ENCODE measurements around the gene SIGLEC6. TPM values are rescaled to one million over a fixed set of nuclear protein-coding genes. Genes with fewer than 3 reads are reported as not detected.
A peak's percentile ranks its signal among the peaks of the same experiment; 100 is the strongest.

Gene SIGLEC6
- total and polyA plus RNA-seq, 2 experiments from 2014 or later: not detected

- Histone ChIP-seq H2AFZ (no peak overlapping the region), H3K9me2 (replicated peaks; ENCODE audit: insufficient read depth) (no peaks in the 10 kb centered on the region), H3K4me2 (no peak overlapping the region), H3K79me2 (no peaks in the 10 kb centered on the region), H3K27ac (no peak overlapping the region), H3K4me1 (ENCODE audit: insufficient read depth) (no peaks in the 10 kb centered on the region), H3K27me3 (no peaks in the 10 kb centered on the region), H4K20me1 (ENCODE audit: insufficient read depth, poor library complexity, severe bottlenecking) (no peaks in the 10 kb centered on the region), H3K9me3 (ENCODE audit: low read depth) (no peaks in the 10 kb centered on the region), H3K36me3 (replicated peaks; ENCODE audit: insufficient read depth, low read depth) (no peaks in the 10 kb centered on the region), H3K4me3 (no peak overlapping the region)
- WGBS (ENCODE audit: low lambda C conversion rate, missing lambda C conversion rate): 61% methylated on average over 2 of the region's 2 CpGs
- no peak for TF ChIP-seq EZH2 (IDR thresholded peaks at IDR 0.05; ENCODE audit: borderline replicate concordance)
- TF ChIP-seq CTCF (IDR thresholded peaks at IDR 0.05; ENCODE audit: poor library complexity): no peak
- DNase-seq (ENCODE audit: low spot score): no peak
Measured at GRCh38 chr19:51520728-51521127, 10.7 kb downstream of the SIGLEC6 start.

- Histone ChIP-seq H3K9me2 (replicated peaks; ENCODE audit: insufficient read depth) (no peaks in the 10 kb centered on the region), H3K36me3 (replicated peaks; ENCODE audit: insufficient read depth, low read depth) (no peaks in the 10 kb centered on the region), H3K4me3 (no peak overlapping the region), H2AFZ (no peak overlapping the region), H3K27me3 (no peaks in the 10 kb centered on the region), H3K27ac (no peak overlapping the region), H3K79me2 (no peaks in the 10 kb centered on the region), H3K4me1 (ENCODE audit: insufficient read depth) (no peaks in the 10 kb centered on the region), H4K20me1 (ENCODE audit: insufficient read depth, poor library complexity, severe bottlenecking) (no peaks in the 10 kb centered on the region), H3K9me3 (ENCODE audit: low read depth) (no peaks in the 10 kb centered on the region), H3K4me2 (no peak overlapping the region)
- DNase-seq (ENCODE audit: low spot score): peak; percentile 65
- TF ChIP-seq CTCF (IDR thresholded peaks at IDR 0.05; ENCODE audit: poor library complexity) (peak; percentile 56), EZH2phosphoT487 (IDR thresholded peaks at IDR 0.05; ENCODE audit: low read depth, severe bottlenecking, unreplicated experiment) (no peak), EZH2 (IDR thresholded peaks at IDR 0.05; ENCODE audit: borderline replicate concordance) (no peak)
- WGBS (ENCODE audit: low lambda C conversion rate, missing lambda C conversion rate): 23% methylated on average over 3 of the region's 3 CpGs
Measured at GRCh38 chr19:51514866-51515481, 16.5 kb downstream of the SIGLEC6 start.

GRCh38 chr19:51513968-51514367, 17.5 kb downstream of the SIGLEC6 start:
- no peak overlapping the region for H2AFZ ChIP-seq
- no peaks in the 10 kb centered on the region for H3K36me3 ChIP-seq (replicated peaks; ENCODE audit: insufficient read depth, low read depth)

GRCh38 chr19:51511353-51511752, 20.1 kb downstream of the SIGLEC6 start:
- no peaks in the 10 kb centered on the region for H3K9me2 ChIP-seq (replicated peaks; ENCODE audit: insufficient read depth)
- no peak for TF ChIP-seq CTCF (IDR thresholded peaks at IDR 0.05; ENCODE audit: poor library complexity)
- no peak for TF ChIP-seq EZH2phosphoT487 (IDR thresholded peaks at IDR 0.05; ENCODE audit: low read depth, severe bottlenecking, unreplicated experiment)
- no peak for TF ChIP-seq EZH2 (IDR thresholded peaks at IDR 0.05; ENCODE audit: borderline replicate concordance)
- no peak overlapping the region for H3K27ac ChIP-seq
- H3K4me3 ChIP-seq: no peak overlapping the region
- no peak for DNase-seq (ENCODE audit: low spot score)
- WGBS (ENCODE audit: low lambda C conversion rate, missing lambda C conversion rate): 43% methylated on average over 6 of the region's 6 CpGs
- no peaks in the 10 kb centered on the region for H3K9me3 ChIP-seq (ENCODE audit: low read depth)
- H3K4me2 ChIP-seq: no peak overlapping the region
- no peak overlapping the region for H2AFZ ChIP-seq
- H3K36me3 ChIP-seq (replicated peaks; ENCODE audit: insufficient read depth, low read depth): no peaks in the 10 kb centered on the region
- no peaks in the 10 kb centered on the region for H3K4me1 ChIP-seq (ENCODE audit: insufficient read depth)
- no peaks in the 10 kb centered on the region for H3K27me3 ChIP-seq
- no peaks in the 10 kb centered on the region for H3K79me2 ChIP-seq
- no peaks in the 10 kb centered on the region for H4K20me1 ChIP-seq (ENCODE audit: insufficient read depth, poor library complexity, severe bottlenecking)

More at GRCh38 chr19:51513968-51514367, 17.5 kb downstream of the SIGLEC6 start:
- Histone ChIP-seq H3K4me1 (ENCODE audit: insufficient read depth) (no peaks in the 10 kb centered on the region), H3K9me2 (replicated peaks; ENCODE audit: insufficient read depth) (no peaks in the 10 kb centered on the region), H3K4me2 (no peak overlapping the region), H3K79me2 (no peaks in the 10 kb centered on the region), H3K27me3 (no peaks in the 10 kb centered on the region), H3K9me3 (ENCODE audit: low read depth) (no peaks in the 10 kb centered on the region), H3K4me3 (no peak overlapping the region), H3K27ac (no peak overlapping the region), H4K20me1 (ENCODE audit: insufficient read depth, poor library complexity, severe bottlenecking) (no peaks in the 10 kb centered on the region)
- no peak for TF ChIP-seq EZH2phosphoT487 (IDR thresholded peaks at IDR 0.05; ENCODE audit: low read depth, severe bottlenecking, unreplicated experiment)
- TF ChIP-seq EZH2 (IDR thresholded peaks at IDR 0.05; ENCODE audit: borderline replicate concordance): no peak
- no peak for DNase-seq (ENCODE audit: low spot score)
- 36% methylated on average over 2 of the region's 2 CpGs for WGBS (ENCODE audit: low lambda C conversion rate, missing lambda C conversion rate)
